ENCODE data around the gene VAT1L.

GRCh38 chr16:77945126-77945525 is 156.8 kb downstream of the VAT1L start:
- TF ChIP-seq TEAD4 (IDR thresholded peaks at IDR 0.05) = no peak
- TF ChIP-seq CEBPB (IDR thresholded peaks at IDR 0.05) = no peak
- TF ChIP-seq REST (IDR thresholded peaks at IDR 0.05; ENCODE audit: low read depth) = no peak
- no peak for TF ChIP-seq YY1 (IDR thresholded peaks at IDR 0.05; ENCODE audit: low read depth)
- TF ChIP-seq NFIC (IDR thresholded peaks at IDR 0.05) = no peak
- no peak for TF ChIP-seq EGR1 (IDR thresholded peaks at IDR 0.05)
- no peak for TF ChIP-seq EP300 (IDR thresholded peaks at IDR 0.05; ENCODE audit: borderline replicate concordance)
- no peak for TF ChIP-seq MAX (IDR thresholded peaks at IDR 0.05)
- TF ChIP-seq RAD21 (IDR thresholded peaks at IDR 0.05; ENCODE audit: low read depth) = no peak
- TF ChIP-seq USF1 (IDR thresholded peaks at IDR 0.05) = no peak
- TF ChIP-seq TAF1 (IDR thresholded peaks at IDR 0.05; ENCODE audit: low read depth) = no peak
- no peak for TF ChIP-seq TCF12 (IDR thresholded peaks at IDR 0.05; ENCODE audit: low read depth)
- TF ChIP-seq FOXM1 (IDR thresholded peaks at IDR 0.05; ENCODE audit: borderline replicate concordance, low read depth) = no peak
- no peak for TF ChIP-seq ZBTB7A (IDR thresholded peaks at IDR 0.05; ENCODE audit: low read depth)
